Neural cell (in vitro differentiated cells): Measurements from ENCODE around the gene CCDC69. TPM values are rescaled to one million over a fixed set of nuclear protein-coding genes. Genes with fewer than 3 reads are reported as not detected.

Experiments used
- H2AFZ ChIP-seq: fragments of 200-600, 300-800 bp; sonication (generic), shearing (Covaris generic); 2 replicates; pipeline ENCODE4 v1.6.0; 2014; ENCODE audit warnings: low read depth, mild to moderate bottlenecking, antibody characterized with exemption, low read length, moderate library complexity
- H3F3A ChIP-seq: fragments of 200-600 bp; shearing (Covaris generic); 2 replicates; pipeline ENCODE4 v1.6.1; 2016; ENCODE audit warnings: mild to moderate bottlenecking, moderate library complexity, mixed read lengths, antibody characterized with exemption, low read length; ENCODE audit not compliant: insufficient read depth, poor library complexity, severe bottlenecking
- H3K27ac ChIP-seq: fragments of 200-600, 300-800 bp; sonication (generic), shearing (Covaris generic); 2 replicates; pipeline ENCODE4 v1.5.1; 2014; ENCODE audit warnings: mild to moderate bottlenecking, low read length, moderate library complexity
- H3K27me3 ChIP-seq: fragments of 300-800, 200-600 bp; sonication (generic), shearing (Covaris generic); 2 replicates; pipeline ENCODE4 v1.6.0; 2014; ENCODE audit warnings: mild to moderate bottlenecking, low read depth, low read length, moderate library complexity; ENCODE audit not compliant: insufficient read depth
- H3K36me3 ChIP-seq: fragments of 300-800, 200-600 bp; sonication (generic), shearing (Covaris generic); 2 replicates; pipeline ENCODE4 v1.5.1; 2014; ENCODE audit warnings: mild to moderate bottlenecking, antibody characterized with exemption, low read length, moderate library complexity; ENCODE audit not compliant: insufficient read depth
- H3K4me2 ChIP-seq: fragments of 300-800, 200-600 bp; sonication (generic), shearing (Covaris generic); 2 replicates; pipeline ENCODE4 v1.6.0; 2014; ENCODE audit warnings: mild to moderate bottlenecking, low read length
- H3K4me3 ChIP-seq: fragments of 300-800, 200-600 bp; sonication (generic), shearing (Covaris generic); 2 replicates; pipeline ENCODE4 v1.5.1; 2014; ENCODE audit warnings: mild to moderate bottlenecking, low read length, moderate library complexity
- H3K79me2 ChIP-seq: fragments of 200-600 bp; shearing (Covaris generic); replicated peaks from 2 replicates; pipeline ENCODE4 v1.6.0; 2014; ENCODE audit warnings: mild to moderate bottlenecking, low read length, moderate library complexity; ENCODE audit not compliant: insufficient read depth
- H3K9ac ChIP-seq: fragments of 300-800, 200-600 bp; sonication (generic), shearing (Covaris generic); 2 replicates; pipeline ENCODE4 v1.6.1; 2016; ENCODE audit warnings: mild to moderate bottlenecking, low read length, mixed read lengths
- H3K9me2 ChIP-seq: fragments of 200-600 bp; shearing (Covaris generic); 2 replicates; pipeline ENCODE4 v1.6.1; 2016; ENCODE audit warnings: mild to moderate bottlenecking, low read length, mixed read lengths; ENCODE audit not compliant: insufficient read depth
- H3K9me3 ChIP-seq: fragments of 200-600, 300-800 bp; sonication (generic), shearing (Covaris generic); 2 replicates; pipeline ENCODE4 v1.6.1; 2016; ENCODE audit warnings: mild to moderate bottlenecking, mixed run types, low read length, moderate library complexity, mixed read lengths
- H4K20me1 ChIP-seq: fragments of 200-600 bp; shearing (Covaris generic); 2 replicates; pipeline ENCODE4 v1.6.1; 2016; ENCODE audit warnings: mild to moderate bottlenecking, mixed run types; ENCODE audit not compliant: insufficient read depth
- EP300 ChIP-seq: fragments of 450-650 bp; conservative IDR thresholded peaks from 2 replicates; pipeline ENCODE4 v1.6.1; 2014; ENCODE audit warnings: antibody characterized with exemption, mild to moderate bottlenecking, moderate library complexity; ENCODE audit not compliant: poor library complexity, severe bottlenecking
- EZH2 ChIP-seq: fragments of 200-600, 300-800 bp; shearing (Covaris generic), sonication (generic); IDR thresholded peaks from 2 replicates; pipeline ENCODE4 v1.6.1; 2014; ENCODE audit warnings: antibody characterized with exemption, low read length, borderline replicate concordance, mild to moderate bottlenecking; ENCODE audit not compliant: insufficient read depth, poor library complexity, severe bottlenecking
- MXI1 ChIP-seq: fragments of 450-650 bp; conservative IDR thresholded peaks from 2 replicates; pipeline ENCODE4 v1.6.1; 2014; ENCODE audit warnings: antibody characterized with exemption, mild to moderate bottlenecking; ENCODE audit not compliant: poor library complexity, severe bottlenecking
- POLR2AphosphoS5 ChIP-seq: IDR thresholded peaks from 2 replicates; pipeline ENCODE4 v1.6.1; 2012
- RAD21 ChIP-seq: fragments of 450-650 bp; conservative IDR thresholded peaks from 2 replicates; pipeline ENCODE4 v1.6.1; 2014; ENCODE audit warnings: antibody characterized with exemption, mild to moderate bottlenecking, moderate library complexity
- SMC3 ChIP-seq: fragments of 450-650 bp; conservative IDR thresholded peaks from 2 replicates; pipeline ENCODE4 v1.6.1; 2014; ENCODE audit warnings: antibody characterized with exemption, mild to moderate bottlenecking, moderate library complexity; ENCODE audit not compliant: poor library complexity
- TAF1 ChIP-seq: IDR thresholded peaks from 2 replicates; pipeline ENCODE4 v1.6.1; 2012; ENCODE audit warnings: low read depth
- polyA plus RNA-seq: library from polyadenylated mRNA; depleted of rRNA; stranded (reverse); fragments of >200 nt; gene quantifications from 2 replicates; pipeline ENCODE4 v1.2.3, GENCODE V29; 2014
- TF ChIP-seq, protein P1 (sequence below): IDR thresholded peaks from 2 replicates; pipeline ENCODE4 v1.6.1; 2012; ENCODE audit warnings: borderline replicate concordance
- TF ChIP-seq, protein P2 (sequence below): fragments of 450-650 bp; IDR thresholded peaks from 2 replicates; pipeline ENCODE4 v1.5.1; 2014; ENCODE audit warnings: antibody characterized with exemption, mild to moderate bottlenecking, moderate library complexity; ENCODE audit not compliant: poor library complexity, severe bottlenecking

Gene CCDC69
- polyA plus RNA-seq, 1 donor from 2014 or later, result not detected

DNA sequence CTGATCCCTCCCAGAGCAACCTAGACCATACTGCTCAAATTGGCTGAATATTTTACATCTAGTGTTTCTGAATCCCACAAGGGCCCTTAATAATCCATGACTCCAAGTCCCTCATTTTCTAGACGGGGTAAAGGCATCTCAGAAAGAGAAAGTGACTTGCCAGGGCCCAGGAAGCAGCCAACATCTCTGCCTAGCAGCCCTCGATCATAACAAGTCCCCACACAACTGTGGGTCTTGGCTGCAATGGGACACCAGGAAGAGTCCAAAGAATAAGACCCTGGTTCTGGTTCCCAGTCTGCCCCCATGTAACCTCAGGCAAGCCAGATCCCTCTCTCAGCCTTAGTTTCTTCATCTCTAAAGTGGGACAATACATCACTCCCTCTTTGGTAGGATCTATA is 72.6 kb downstream of the CCDC69 start:
- peaks cover 13% of the 10 kb centered on the region for H3F3A ChIP-seq
- H3K27me3 ChIP-seq, result no peaks in the 10 kb centered on the region
- H3K9me3 ChIP-seq, result no peaks in the 10 kb centered on the region
- H2AFZ ChIP-seq, result no peak overlapping the region
- peak overlapping the region; percentile 59 for H3K4me3 ChIP-seq
- peak overlapping the region; percentile 92 for H3K4me2 ChIP-seq
- no peaks in the 10 kb centered on the region for H3K9me2 ChIP-seq
- peaks cover 37% of the 10 kb centered on the region for H3K79me2 ChIP-seq
- H3K9ac ChIP-seq, result peak overlapping the region; percentile 65
- TF ChIP-seq EP300, result no peak
- no peak for TF ChIP-seq TAF1
- no peak for TF ChIP-seq MXI1
- no peak for TF ChIP-seq SMC3
- peak overlapping the region; percentile 92 for H3K27ac ChIP-seq
- H3K36me3 ChIP-seq, result no peaks in the 10 kb centered on the region
- H4K20me1 ChIP-seq, result no peaks in the 10 kb centered on the region

DNA sequence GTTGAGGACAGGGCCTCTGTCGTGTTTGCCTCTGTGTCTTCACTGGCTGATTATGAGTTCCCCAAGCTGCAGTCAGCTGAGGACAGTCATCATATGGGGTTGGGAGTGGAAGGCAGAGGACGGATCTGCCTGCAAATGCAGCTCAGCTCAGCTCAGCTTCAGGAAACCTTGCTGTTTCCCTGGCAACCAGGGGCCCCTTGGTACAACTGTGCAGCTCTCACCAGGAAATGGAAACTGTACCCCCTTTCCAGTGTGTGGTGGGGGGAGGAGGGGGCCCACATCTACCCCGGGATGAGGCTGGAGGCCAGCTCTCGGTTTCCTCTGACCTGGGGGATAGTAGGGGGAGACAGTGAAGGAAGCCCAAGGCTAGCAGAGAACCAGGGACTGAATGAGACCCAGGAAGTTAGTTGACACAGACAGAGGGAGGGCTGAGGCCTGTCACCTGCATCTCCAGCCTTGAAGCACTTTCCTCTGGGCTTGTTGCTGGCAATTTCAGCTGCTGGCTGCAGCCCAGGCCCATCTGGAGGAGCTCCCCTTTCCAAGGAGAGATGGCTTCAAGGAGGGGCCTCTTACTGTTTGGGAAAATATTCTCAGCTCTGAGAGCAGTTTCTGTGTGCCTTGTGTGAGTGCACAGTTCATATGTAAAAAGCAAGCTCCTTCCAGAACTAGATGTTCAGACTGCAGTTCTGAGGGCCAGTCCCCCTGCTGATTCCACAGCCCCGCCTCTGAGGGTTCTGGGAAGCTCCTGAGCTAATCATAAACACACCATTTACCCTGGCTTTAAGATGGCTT is 73.2 kb downstream of the CCDC69 start:
- Histone ChIP-seq H2AFZ (peak overlapping the region; percentile 28), H4K20me1 (no peaks in the 10 kb centered on the region), H3K9me2 (no peaks in the 10 kb centered on the region), H3K36me3 (no peaks in the 10 kb centered on the region), H3K9me3 (no peaks in the 10 kb centered on the region), H3K27ac (peak overlapping the region; percentile 92), H3F3A (peaks cover 13% of the 10 kb centered on the region), H3K9ac (peak overlapping the region; percentile 65), H3K27me3 (no peaks in the 10 kb centered on the region), H3K4me3 (peak overlapping the region; percentile 59), H3K79me2 (peaks cover 31% of the 10 kb centered on the region), H3K4me2 (peak overlapping the region; percentile 92)
- TF ChIP-seq TAF1 (peak; percentile 57), POLR2AphosphoS5 (peak; percentile 54), EP300 (peak; percentile 74), MXI1 (peak; percentile 50), EZH2 (no peak), SMC3 (peak; percentile 46), RAD21 (peak; percentile 44)
- TF ChIP-seq, protein P1, sequence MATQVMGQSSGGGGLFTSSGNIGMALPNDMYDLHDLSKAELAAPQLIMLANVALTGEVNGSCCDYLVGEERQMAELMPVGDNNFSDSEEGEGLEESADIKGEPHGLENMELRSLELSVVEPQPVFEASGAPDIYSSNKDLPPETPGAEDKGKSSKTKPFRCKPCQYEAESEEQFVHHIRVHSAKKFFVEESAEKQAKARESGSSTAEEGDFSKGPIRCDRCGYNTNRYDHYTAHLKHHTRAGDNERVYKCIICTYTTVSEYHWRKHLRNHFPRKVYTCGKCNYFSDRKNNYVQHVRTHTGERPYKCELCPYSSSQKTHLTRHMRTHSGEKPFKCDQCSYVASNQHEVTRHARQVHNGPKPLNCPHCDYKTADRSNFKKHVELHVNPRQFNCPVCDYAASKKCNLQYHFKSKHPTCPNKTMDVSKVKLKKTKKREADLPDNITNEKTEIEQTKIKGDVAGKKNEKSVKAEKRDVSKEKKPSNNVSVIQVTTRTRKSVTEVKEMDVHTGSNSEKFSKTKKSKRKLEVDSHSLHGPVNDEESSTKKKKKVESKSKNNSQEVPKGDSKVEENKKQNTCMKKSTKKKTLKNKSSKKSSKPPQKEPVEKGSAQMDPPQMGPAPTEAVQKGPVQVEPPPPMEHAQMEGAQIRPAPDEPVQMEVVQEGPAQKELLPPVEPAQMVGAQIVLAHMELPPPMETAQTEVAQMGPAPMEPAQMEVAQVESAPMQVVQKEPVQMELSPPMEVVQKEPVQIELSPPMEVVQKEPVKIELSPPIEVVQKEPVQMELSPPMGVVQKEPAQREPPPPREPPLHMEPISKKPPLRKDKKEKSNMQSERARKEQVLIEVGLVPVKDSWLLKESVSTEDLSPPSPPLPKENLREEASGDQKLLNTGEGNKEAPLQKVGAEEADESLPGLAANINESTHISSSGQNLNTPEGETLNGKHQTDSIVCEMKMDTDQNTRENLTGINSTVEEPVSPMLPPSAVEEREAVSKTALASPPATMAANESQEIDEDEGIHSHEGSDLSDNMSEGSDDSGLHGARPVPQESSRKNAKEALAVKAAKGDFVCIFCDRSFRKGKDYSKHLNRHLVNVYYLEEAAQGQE, result peak; percentile 82
- TF ChIP-seq, protein P2, sequence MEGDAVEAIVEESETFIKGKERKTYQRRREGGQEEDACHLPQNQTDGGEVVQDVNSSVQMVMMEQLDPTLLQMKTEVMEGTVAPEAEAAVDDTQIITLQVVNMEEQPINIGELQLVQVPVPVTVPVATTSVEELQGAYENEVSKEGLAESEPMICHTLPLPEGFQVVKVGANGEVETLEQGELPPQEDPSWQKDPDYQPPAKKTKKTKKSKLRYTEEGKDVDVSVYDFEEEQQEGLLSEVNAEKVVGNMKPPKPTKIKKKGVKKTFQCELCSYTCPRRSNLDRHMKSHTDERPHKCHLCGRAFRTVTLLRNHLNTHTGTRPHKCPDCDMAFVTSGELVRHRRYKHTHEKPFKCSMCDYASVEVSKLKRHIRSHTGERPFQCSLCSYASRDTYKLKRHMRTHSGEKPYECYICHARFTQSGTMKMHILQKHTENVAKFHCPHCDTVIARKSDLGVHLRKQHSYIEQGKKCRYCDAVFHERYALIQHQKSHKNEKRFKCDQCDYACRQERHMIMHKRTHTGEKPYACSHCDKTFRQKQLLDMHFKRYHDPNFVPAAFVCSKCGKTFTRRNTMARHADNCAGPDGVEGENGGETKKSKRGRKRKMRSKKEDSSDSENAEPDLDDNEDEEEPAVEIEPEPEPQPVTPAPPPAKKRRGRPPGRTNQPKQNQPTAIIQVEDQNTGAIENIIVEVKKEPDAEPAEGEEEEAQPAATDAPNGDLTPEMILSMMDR, result no peak
